HG03103 (cell line): ENCODE results near the gene PDE6A.
"Not testable (repeated sequence)": the region's sequence is repeated elsewhere in the genome, so short reads cannot be mapped to it uniquely, and the experiment has no call there.

Source experiments
- ATAC-seq: cut with Tn5 transposase; IDR thresholded peaks from one replicate; pipeline ENCODE4 v1.9.1; 2021; ENCODE audit warnings: low read depth; ENCODE audit not compliant: unreplicated experiment

PDE6A gene

DNA sequence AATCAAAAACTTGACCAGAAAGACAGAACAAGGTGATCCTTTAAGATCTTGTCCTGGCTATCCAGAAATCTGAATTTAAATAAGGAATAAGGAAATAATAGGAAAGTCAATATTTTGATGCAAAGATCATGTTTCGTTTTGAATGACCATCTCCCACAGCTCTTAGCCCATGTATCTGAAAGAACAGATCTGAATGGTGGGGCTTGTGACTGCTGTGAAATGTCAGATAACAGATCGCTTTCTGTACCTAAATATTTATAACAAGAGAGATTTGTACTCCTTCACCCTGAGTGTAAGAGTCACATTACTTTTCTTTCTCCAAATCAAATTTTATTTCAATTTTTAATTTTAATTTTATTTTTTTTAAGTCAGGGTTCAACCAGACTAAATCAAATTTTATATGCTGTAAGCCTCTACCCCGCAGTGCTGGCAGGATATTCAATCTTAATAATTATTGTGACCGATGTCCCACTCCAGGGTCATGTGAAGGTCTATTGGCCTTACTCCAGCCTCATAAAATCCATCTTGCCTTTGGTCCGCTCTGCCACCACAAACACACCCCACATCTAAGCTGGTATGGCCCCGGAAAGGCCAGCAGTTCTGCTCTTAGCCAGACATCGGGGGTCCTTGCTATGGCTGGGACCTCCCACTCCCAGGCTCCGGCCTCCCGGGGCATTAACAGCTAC, 9.0 kb upstream of the PDE6A start:
- ATAC-seq: no peak

DNA sequence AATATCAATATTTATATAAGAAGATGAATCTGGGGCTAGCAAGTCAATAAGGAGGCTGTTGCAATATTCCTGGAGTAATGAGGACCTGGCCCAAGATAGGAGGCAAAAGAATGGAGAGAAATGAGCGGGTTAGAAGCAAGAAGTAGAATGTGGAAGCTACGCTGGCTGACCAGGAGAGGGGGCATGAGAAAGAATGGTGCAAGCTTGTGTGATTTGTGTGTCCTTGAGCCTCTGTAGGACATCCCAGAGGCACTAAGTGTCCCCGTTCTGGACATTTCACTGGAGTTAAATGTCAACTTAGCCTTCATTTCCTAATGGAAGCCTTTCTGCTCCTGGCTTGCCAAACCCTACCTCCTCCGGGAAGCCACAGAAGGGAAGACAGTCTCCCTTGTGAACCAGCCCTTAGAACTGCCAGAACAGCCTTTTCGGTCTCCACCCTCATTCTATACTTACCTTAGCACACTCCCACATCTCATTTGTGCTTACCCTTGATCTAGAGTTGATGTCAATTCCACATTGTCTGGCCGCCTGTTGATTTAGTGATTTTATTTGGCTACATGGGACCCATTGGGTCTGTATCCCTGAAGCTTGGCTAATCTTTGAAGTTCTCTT, 6.7 kb upstream of the PDE6A start:
- ATAC-seq: no peak

DNA sequence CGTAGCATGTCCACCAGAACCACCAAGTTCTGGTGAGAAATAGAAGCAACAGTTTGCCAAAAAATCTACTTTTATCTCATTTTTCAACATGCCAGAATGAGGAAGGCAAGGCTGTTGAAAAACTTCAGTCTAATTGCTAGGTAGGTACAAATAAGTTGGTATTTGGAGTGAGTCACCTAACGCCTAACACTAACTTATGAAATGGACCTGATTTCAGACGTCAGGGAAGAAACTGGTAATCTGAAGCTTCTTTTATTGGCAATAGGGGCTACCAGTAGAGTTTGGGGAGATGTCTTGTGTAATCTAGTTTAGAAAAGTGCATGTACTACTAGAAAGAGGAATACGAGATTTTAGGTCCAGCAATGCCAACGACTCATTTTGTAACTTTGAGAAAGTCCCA, 4.4 kb upstream of the PDE6A start:
- ATAC-seq: no peak

DNA sequence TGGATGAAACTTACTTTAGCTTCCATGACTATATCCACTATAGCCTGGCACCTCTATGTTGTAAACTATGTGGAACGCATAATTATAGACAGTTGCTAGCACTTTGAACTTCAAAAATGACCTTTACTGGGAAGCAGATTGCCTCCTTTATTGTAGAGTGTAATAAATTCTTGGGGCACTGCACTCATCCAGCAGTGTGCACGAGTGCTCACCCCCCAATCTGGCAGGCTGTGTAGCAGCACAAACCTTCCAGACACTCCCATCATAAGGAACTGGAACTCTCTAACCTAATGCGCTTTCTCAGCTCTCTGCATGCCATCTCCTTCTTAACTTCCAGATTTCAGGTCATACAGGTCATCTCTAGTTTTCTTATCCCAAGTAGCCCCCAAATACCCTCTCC, 1.5 kb upstream of the PDE6A start:
- ATAC-seq: no peak

DNA sequence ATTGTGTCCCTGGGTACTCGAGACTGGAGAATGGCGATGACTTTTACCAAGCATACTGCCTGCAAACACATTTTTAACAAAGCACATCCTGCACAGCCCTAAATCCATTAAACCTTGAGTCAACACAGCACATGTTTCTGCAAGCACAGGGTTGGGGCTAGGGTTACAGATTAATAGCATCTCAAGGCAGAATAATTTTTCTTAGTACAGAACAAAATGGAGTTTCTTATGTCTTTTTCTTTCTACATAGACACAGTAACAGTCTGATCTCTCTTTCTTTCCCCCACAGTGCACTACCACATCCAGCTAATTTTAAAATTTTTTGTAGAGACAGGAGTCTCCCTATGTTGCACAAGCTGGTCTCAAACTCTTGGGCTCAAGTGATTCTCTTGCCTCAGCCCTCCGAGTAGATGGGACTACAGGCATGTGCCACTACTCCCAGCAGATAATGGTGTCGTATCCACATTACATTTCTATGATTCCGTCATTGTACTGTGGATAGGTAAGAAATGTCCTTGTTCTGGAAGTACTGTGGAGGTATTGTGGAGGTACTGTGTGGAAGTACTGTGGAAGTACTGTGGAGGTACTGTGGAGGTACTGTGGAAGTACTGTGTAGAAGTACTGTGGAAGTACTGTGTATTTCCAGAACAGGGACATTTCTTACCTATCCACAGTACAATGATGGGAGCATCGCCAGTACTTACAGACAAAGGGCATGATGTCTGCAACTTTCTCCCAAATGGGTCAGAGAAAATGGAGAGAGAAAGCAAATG, 1.2 kb downstream of the PDE6A start:
- not testable (repeated sequence) for ATAC-seq

DNA sequence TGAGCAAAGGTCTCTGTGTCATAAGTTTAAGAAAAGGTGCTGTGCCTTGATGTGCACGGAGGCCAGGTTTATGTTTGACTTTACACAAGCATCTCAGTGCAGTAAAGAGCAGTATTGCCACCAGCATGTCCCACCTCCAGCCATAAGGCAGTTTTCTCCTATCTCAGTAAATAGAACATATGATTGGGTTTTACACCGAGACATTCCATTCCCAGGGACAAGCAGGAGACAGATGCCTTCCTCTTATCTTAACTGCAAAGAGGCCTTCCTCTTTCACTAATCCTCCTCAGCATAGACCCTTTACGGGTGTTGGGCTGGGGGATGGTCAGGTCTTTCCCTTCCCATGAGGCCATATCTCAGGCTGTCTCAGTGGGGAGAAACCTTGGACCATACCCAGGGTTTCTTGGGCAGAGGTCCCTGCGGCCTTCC, 1.8 kb downstream of the PDE6A start:
- not testable (repeated sequence) for ATAC-seq

DNA sequence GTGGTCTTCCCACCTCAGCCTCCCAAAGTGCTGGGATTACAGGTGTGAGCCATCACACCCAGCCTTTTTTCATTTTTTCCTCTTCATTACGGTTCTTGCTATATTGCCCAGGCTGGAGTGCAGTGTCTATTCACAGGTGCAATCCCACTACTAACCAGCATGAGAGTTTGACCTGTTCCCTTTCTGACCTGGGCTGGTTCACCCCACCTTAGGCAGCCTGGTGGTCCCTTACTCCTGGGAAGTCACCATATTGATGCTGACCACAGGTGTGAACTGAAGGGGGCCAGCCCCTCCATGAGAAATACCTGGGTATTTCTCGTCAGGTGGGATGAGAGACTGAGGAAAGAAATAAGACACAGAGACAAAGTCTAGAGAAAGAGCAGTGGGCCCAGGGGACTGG, 2.4 kb downstream of the PDE6A start:
- no peak for ATAC-seq

DNA sequence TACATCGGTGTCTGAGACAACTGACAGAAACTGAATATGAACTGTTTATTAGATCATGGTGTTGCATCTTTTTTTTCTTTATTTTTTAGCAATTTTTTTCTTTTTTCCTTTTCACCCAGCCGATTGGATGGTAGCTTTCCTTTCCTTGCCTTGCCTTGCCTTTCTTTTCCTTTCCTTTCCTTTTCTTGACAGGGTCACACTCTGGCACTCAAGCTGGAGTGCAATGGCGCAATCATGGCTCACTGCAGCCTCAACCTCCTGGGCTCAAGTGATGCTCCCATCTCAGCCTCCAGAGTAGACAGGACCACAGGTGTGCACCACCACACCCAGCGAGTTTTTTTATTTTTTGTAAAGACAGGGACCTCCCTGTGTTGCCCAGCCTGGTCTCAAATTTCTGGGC, 2.8 kb downstream of the PDE6A start:
- ATAC-seq: no peak

DNA sequence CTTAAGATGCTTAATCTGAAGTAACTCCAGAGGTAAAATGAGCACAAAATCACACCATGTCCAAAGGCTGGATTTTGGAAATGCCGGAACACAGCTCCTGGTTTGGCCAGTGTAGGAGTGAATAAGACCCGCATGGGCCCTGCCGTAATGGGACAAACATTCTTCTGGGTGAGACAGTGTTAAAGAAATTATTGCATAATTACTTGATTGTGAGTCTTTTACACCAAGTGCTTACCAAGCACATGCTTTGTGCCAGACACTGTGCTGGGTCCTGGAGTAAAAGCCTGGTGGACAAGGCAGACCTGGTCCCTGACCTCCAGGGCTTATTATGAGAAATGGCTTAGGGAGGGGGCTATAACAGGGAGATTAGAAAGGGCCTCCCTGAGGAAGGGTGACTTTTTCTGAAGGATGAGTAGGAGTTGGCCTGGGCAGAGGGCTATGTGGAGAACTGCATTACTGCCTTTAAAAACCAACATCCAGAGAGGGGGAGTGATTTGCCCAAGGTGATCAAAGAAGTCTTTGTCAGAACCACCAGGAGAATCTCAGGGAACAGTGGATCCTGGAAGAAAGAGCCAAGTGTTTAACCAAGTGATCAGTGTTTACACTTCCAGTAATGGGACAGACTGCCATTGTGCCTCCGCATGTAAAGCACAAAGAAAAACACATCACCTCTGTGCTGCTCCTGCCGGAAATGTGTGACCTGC, 3.5 kb downstream of the PDE6A start:
- no peak for ATAC-seq

DNA sequence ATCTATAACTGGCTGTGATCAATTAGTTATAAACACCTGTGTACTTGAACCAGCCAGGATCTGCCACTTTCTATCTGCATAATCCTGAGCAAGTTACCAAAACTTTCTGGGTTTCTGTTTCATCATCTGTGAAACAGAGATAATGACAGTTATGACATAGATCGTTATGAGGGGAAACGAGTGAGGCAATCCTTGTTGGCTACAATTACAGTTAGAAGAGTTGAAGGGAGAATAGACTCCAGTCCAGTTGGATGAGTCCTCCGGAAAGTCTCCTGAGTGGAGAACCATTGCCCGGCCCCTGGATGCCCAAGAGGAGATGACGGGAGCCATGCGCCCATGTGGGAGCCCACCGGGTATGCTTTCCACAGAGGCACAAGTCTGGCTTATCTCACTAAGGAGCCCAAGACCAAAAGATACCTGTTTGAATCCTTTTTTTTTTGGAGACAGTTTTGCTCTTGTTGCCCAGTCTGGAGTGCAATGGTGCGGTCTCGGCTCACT, 4.5 kb downstream of the PDE6A start:
- peak; percentile 83 for ATAC-seq

DNA sequence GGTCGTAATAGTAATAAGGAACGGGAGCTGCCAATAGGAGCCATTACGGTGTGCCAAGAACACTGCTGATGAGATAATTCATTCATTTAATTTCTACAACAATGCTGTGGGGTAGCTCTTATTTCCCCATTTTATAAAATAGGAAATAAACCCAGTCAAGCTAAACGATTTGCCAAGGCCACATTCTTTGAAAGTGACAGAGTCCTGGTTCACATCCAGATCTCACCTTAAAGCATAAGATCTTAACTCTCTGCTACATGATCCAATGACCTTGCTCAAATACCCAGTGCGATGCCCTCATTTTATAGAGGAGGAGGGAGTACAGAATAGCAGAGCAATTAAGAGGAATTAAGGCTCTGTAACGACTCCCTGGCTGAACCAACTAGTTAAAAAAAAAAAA, 5.0 kb downstream of the PDE6A start:
- no peak for ATAC-seq

DNA sequence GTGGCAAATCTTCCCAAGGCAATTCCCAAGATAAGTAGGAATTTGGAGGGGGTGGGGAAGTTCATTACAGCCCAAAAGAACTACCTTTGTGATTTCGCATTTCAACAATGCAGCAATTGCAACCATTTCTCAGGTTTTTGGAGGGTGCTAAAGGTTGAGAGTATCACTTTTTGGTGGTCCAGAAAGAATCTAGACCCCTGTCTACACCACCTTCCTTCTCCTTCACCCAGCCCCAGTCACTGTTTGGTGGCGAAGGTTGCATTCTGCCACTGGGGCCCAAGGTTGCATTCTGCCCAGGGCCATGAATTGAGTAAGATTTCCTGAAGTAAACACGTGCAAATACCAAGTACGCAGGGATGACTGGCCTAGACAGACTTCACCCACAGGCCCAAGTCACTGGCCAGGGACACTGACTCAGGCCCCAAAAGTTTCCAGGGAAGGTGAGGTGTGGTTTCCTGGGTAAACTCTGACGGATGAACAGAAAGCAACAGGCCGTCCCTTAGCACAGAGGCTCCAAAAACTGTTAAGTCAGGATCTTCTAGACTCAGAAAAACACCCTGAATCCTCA, 5.7 kb downstream of the PDE6A start:
- no peak for ATAC-seq

DNA sequence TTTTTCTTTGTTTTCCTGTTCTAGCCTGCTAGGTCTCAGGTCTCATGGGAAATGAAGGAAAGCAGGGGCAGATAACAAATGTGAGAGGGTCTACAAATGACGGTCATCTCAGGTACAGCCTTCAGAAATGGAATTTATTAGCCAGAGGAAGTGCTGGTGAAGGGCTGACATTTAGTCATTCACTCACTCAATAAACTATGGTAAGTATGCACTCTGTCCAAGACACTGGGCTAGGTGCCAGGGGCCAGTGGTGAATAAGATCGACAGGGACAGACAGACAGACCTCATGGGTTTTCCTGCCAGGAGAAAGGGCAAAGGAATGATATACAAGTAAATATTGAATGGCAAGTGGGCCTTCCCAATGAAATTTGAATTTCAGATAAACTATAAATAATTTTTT, 6.3 kb downstream of the PDE6A start:
- no peak for ATAC-seq

DNA sequence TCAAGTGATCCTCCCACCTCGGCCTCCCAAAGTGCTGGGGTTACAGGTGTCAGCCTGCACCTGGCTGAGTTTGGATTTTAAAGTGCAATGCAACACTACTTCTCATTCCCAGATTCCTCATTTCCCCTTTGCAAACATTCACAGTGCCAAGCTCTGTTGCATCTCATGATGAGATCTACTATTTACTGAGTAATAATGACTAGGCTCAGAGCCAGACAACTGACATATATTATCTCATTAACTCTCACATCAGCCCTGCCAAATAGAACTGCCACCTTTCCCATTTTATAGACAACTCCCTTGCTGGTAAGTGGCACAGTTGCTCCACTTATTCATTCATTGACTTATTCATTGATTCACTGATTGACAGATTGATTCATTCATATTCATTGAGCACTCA, 7.0 kb downstream of the PDE6A start:
- no peak for ATAC-seq

DNA sequence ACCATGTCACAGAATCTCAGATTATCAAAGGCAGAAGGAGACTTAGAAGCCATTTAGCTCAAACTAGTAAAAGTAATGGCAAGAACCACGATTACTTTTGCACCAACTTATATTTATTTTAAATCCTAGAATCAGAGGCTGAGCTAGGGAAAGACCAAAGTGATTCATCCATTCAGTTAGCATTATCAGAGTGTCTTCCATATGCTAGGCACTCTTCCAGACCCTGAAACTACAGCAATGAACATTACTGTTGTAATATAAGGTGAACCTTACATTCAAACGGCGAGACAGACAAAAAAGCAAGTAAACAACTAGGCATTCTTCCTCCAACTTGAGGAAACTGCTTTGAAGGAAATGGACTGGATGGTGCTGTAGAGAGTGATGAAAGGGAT, 7.9 kb downstream of the PDE6A start:
- ATAC-seq: no peak

DNA sequence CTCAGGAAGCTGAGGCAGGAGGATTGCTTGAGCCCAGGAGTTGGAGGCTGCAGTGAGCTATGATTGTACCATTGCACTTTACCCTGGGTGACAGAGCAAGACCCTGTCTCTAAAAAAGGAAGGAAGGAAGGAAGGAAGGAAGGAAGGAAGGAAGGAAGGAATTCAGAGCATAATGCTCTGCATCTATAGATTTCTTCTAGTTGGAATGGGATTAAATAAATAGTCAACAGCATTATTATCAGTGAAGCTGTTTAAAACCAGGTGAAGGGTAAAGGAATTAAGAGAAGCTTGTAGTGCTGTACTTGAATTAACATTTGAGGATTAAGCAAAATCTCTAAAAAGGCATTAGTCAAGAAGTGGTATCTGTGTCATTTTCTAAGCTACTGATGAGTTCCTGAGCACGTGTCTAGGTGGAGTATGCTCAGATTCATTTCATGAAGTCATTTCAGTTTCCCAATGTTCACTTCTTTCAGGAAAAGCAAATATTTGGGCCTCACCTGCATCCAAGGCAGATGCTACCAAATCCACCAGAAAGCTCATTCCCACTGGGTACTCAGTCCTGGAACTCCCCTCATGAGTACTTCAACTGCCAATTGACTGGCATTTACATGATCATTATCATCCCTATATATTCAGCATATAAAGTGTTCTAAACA, 8.4 kb downstream of the PDE6A start:
- no peak for ATAC-seq

DNA sequence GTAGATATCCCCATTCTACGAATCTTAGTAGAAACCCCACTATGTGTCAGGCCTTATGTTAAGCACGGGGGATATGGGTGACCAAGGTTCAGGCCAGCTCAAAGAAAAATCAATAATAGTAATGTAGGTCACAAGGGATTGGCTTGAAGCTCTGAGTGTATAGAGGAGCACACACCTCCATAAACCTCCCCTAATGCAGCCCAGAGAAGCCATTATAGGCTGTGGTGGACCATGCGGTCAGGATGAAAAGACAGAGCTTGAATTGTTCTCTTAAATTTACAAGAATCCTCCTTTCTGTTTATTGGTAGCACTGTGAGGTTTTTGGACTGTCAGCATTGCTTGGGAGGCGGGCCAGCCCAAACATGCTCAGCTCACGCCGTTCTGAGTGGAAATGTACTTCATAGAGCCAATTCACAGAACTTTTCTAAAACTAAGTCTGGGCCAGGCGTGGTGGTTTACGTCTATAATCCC, 9.1 kb downstream of the PDE6A start:
- no peak for ATAC-seq

DNA sequence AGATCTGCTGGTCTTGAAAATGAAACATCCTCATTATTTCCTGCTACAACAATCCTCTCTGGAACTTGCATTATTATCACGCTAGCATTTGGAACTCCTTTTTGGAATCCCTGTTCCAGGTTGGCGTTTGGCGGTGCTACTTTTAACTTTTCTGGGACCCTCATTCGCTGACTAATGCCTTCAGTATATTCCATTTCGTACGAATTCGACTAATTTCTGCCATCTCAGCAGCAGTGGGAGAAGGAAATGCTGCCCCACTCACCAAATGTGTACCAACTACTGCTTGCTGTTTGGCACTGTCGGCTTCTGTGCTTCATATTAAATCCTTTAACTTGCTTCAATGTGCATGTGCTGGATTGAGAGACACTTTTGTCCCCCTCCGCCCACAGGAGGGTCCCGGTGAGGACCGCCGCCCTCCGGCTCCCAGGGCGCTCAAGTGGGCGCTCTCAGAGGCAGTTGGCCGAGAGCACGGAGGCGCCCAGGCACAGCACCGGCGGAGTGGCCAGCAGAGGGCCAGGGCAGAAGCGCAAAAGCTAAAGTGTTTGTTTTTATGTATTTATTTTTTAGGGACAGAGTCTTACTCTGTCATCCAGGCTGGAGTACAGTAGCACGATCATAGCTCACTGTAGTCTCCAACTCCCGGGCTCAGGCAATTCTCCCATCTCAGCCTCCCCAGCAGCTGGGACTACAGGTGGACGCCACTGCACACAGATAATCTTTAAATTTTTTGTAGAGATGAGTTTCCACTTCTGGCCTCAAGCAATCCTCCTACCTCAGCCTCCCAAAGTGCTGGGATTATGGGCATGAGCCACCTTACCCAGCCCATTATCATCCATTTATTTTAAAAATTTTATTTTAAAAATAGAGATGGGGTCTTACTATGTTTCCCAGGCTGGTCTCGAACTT, 11.9 kb downstream of the PDE6A start:
- no peak for ATAC-seq

DNA sequence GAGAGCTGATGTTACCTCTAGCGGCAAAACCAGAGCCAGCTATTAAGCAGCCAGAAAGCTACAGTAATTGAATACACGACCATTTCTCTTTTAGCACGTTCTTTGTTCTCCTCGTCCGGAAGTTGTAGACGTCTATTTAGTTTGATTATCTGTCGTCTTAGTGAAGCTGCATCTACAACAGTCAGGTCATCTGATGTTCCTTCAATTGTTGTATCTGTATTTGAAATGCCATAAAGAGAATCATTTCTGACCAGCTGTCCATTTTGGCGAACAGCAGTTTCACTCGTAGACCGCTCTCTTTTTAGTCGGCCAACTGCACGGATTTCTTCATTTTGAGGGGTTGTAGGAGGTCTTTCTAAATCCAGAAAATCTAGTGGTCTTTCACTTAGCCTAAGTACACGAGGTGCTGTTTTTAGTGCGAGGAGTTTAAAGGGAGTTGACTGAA, 12.6 kb downstream of the PDE6A start:
- no peak for ATAC-seq
